HEK293 (cell line): ENCODE measurements around the gene ARL15.

Experiments
- CTCF ChIA-PET: fragments of 350-600 bp; formaldehyde crosslinking; extraction: SDS; loops from one replicate; lab custom pipeline; 2021; ENCODE audit warnings: antibody characterized with exemption; lab: Yijun Ruan, JAX
- POLR2A ChIA-PET: fragments of 300-600 bp; formaldehyde crosslinking; extraction: SDS; loops from one replicate; lab custom pipeline; 2020; ENCODE audit warnings: antibody characterized with exemption, inconsistent platforms; lab: Yijun Ruan, JAX
- H3K27ac ChIP-seq: fragments of 200-500 bp; sonication (Bioruptor generic); 2 replicates; pipeline ENCODE4 v1.5.1; 2014; ENCODE audit warnings: low read depth, low read length, control low read depth, inconsistent platforms; ENCODE audit errors: extremely low read depth
- H3K36me3 ChIP-seq, 2 experiments: fragments of 200-500 bp in 1 of 2; sonication (Bioruptor generic) in 1 of 2; 1 replicate in 1 of 2; 2 replicates in 1 of 2; pipeline ENCODE4 v1.5.1; 2014 to 2017; ENCODE audit warnings: inconsistent platforms in 2 of 2, low read length in 2 of 2; ENCODE audit not compliant: control insufficient read depth in 2 of 2, insufficient read depth in 1 of 2
- H3K4me1 ChIP-seq: fragments of 200-500 bp; sonication (Bioruptor generic); 2 replicates; pipeline ENCODE4 v1.5.1; 2014; ENCODE audit warnings: mild to moderate bottlenecking, low read length, inconsistent platforms; ENCODE audit not compliant: control insufficient read depth, insufficient read depth
- H3K4me3 ChIP-seq: 2 replicates; pipeline ENCODE4 v1.5.1; 2011; ENCODE audit warnings: low read depth, mild to moderate bottlenecking, control low read depth, low read length, moderate library complexity
- H3K9me3 ChIP-seq: fragments of 200-500 bp; sonication (Bioruptor generic); 2 replicates; pipeline ENCODE4 v1.5.1; 2014; ENCODE audit warnings: low read depth, low read length, inconsistent platforms; ENCODE audit not compliant: control insufficient read depth, insufficient read depth
- IKZF3 ChIP-seq: fragments of 450-650 bp; IDR thresholded peaks from 2 replicates; pipeline ENCODE4 v1.5.0; 2018; ENCODE audit warnings: missing biosample characterization, mild to moderate bottlenecking, missing genetic modification characterization, moderate library complexity
- KLF8 ChIP-seq: fragments of 450-650 bp; formaldehyde crosslinking; IDR thresholded peaks from 2 replicates; pipeline ENCODE4 v1.5.1; 2016; ENCODE audit warnings: missing biosample characterization, missing genetic modification characterization
- MEIS1 ChIP-seq: sonication (generic); formaldehyde crosslinking; IDR thresholded peaks from 2 replicates; pipeline ENCODE4 v1.8.1; 2022; ENCODE audit warnings: missing genetic modification reagents, mild to moderate bottlenecking, borderline replicate concordance
- PATZ1 ChIP-seq: fragments of 450-650 bp; formaldehyde crosslinking; IDR thresholded peaks from 2 replicates; pipeline ENCODE4 v1.5.1; 2016; ENCODE audit warnings: missing biosample characterization, missing genetic modification characterization
- PBX3 ChIP-seq: sonication (generic); formaldehyde crosslinking; IDR thresholded peaks from 2 replicates; pipeline ENCODE4 v1.8.1; 2022; ENCODE audit warnings: mild to moderate bottlenecking, moderate library complexity, missing genetic modification reagents
- SALL2 ChIP-seq: fragments of 450-650 bp; formaldehyde crosslinking; IDR thresholded peaks from 2 replicates; pipeline ENCODE4 v1.5.0; 2017; ENCODE audit warnings: missing biosample characterization, mild to moderate bottlenecking, missing genetic modification characterization, borderline replicate concordance
- SETDB1 ChIP-seq: IDR thresholded peaks from one replicate; pipeline ENCODE4 v1.6.1; 2017; ENCODE audit warnings: mild to moderate bottlenecking, low read length, moderate library complexity, mixed read lengths; ENCODE audit not compliant: insufficient read length
- TSHZ1 ChIP-seq: fragments of 450-650 bp; formaldehyde crosslinking; IDR thresholded peaks from 2 replicates; pipeline ENCODE4 v1.5.1; 2016; ENCODE audit warnings: missing biosample characterization, missing genetic modification characterization, borderline replicate concordance
- ZBTB21 ChIP-seq: fragments of 450-650 bp; formaldehyde crosslinking; IDR thresholded peaks from 2 replicates; pipeline ENCODE4 v1.5.1; 2017; ENCODE audit warnings: missing biosample characterization, missing genetic modification characterization
- ZFP3 ChIP-seq: fragments of 450-650 bp; formaldehyde crosslinking; IDR thresholded peaks from 2 replicates; pipeline ENCODE4 v1.5.1; 2016; ENCODE audit warnings: low read depth, missing biosample characterization, missing genetic modification characterization
- ZIC2 ChIP-seq: fragments of 450-650 bp; formaldehyde crosslinking; IDR thresholded peaks from 2 replicates; pipeline ENCODE4 v1.5.1; 2016; ENCODE audit warnings: missing biosample characterization, missing genetic modification characterization
- ZNF169 ChIP-seq: fragments of 450-650 bp; formaldehyde crosslinking; IDR thresholded peaks from 2 replicates; pipeline ENCODE4 v1.5.1; 2016; ENCODE audit warnings: missing biosample characterization, missing genetic modification characterization
- ZNF2 ChIP-seq: fragments of 450-650 bp; formaldehyde crosslinking; IDR thresholded peaks from 2 replicates; pipeline ENCODE4 v1.5.1; 2016; ENCODE audit warnings: missing biosample characterization, missing genetic modification characterization
- ZNF211 ChIP-seq: fragments of 450-650 bp; formaldehyde crosslinking; IDR thresholded peaks from 2 replicates; pipeline ENCODE4 v1.5.1; 2016; ENCODE audit warnings: low read depth, missing biosample characterization, missing genetic modification characterization
- ZNF23 ChIP-seq: fragments of 450-650 bp; formaldehyde crosslinking; IDR thresholded peaks from 2 replicates; pipeline ENCODE4 v1.5.1; 2016; ENCODE audit warnings: missing biosample characterization, missing genetic modification characterization, borderline replicate concordance
- ZNF239 ChIP-seq: fragments of 450-650 bp; formaldehyde crosslinking; IDR thresholded peaks from 2 replicates; pipeline ENCODE4 v1.5.1; 2016; ENCODE audit warnings: missing biosample characterization, missing genetic modification characterization
- ZNF292 ChIP-seq: fragments of 450-650 bp; formaldehyde crosslinking; IDR thresholded peaks from 2 replicates; pipeline ENCODE4 v1.5.1; 2016; ENCODE audit warnings: low read depth, missing biosample characterization, missing genetic modification characterization, borderline replicate concordance
- ZNF514 ChIP-seq: fragments of 450-650 bp; formaldehyde crosslinking; IDR thresholded peaks from 2 replicates; pipeline ENCODE4 v1.5.1; 2016; ENCODE audit warnings: missing biosample characterization, missing genetic modification characterization
- ZNF544 ChIP-seq: fragments of 450-650 bp; formaldehyde crosslinking; IDR thresholded peaks from 2 replicates; pipeline ENCODE4 v1.5.0; 2017; ENCODE audit warnings: missing biosample characterization, missing genetic modification characterization
- ZNF580 ChIP-seq: fragments of 450-650 bp; formaldehyde crosslinking; IDR thresholded peaks from 2 replicates; pipeline ENCODE4 v1.5.1; 2016; ENCODE audit warnings: missing biosample characterization, missing genetic modification characterization
- ZNF585B ChIP-seq: fragments of 450-650 bp; formaldehyde crosslinking; IDR thresholded peaks from 2 replicates; pipeline ENCODE4 v1.5.1; 2016; ENCODE audit warnings: missing biosample characterization, missing genetic modification characterization
- ZNF639 ChIP-seq: fragments of 450-650 bp; formaldehyde crosslinking; IDR thresholded peaks from 2 replicates; pipeline ENCODE4 v1.5.1; 2016; ENCODE audit warnings: missing biosample characterization, missing genetic modification characterization
- ZNF692 ChIP-seq: fragments of 450-650 bp; formaldehyde crosslinking; IDR thresholded peaks from 2 replicates; pipeline ENCODE4 v1.5.1; 2016; ENCODE audit warnings: missing biosample characterization, missing genetic modification characterization
- ZNF704 ChIP-seq: fragments of 450-650 bp; formaldehyde crosslinking; IDR thresholded peaks from 2 replicates; pipeline ENCODE4 v1.5.1; 2016; ENCODE audit warnings: missing biosample characterization, missing genetic modification characterization
- ZNF785 ChIP-seq: fragments of 450-650 bp; formaldehyde crosslinking; IDR thresholded peaks from 2 replicates; pipeline ENCODE4 v1.5.1; 2016; ENCODE audit warnings: missing biosample characterization, missing genetic modification characterization
- ZSCAN16 ChIP-seq: fragments of 450-650 bp; formaldehyde crosslinking; IDR thresholded peaks from 2 replicates; pipeline ENCODE4 v1.5.1; 2016; ENCODE audit warnings: missing biosample characterization, missing genetic modification characterization

The ARL15 gene

GRCh38 chr5:53871775-53872174 is 438.6 kb downstream of the ARL15 start:
- no peak for TF ChIP-seq ZSCAN16 (tag by site-specific recombination)
- TF ChIP-seq ZIC2 (tag by site-specific recombination) = no peak
- TF ChIP-seq ZNF785 (tag by site-specific recombination) = no peak
- no peak for TF ChIP-seq PBX3 (CRISPR knock-in tag)
- no peak for TF ChIP-seq ZNF639 (tag by site-specific recombination)
- no peak for TF ChIP-seq ZNF292 (tag by site-specific recombination)
- no peak for TF ChIP-seq TSHZ1 (tag by site-specific recombination)
- no peak for TF ChIP-seq ZNF704 (tag by site-specific recombination)
- TF ChIP-seq ZBTB21 (tag by site-specific recombination) = no peak
- TF ChIP-seq ZNF2 (tag by site-specific recombination) = no peak
- no peak for TF ChIP-seq ZNF544 (tag by site-specific recombination)
- no peak for TF ChIP-seq ZNF514 (tag by site-specific recombination)
- no peak for TF ChIP-seq ZNF585B (tag by site-specific recombination)
- no peak for TF ChIP-seq MEIS1
- no peak for TF ChIP-seq ZNF23 (tag by site-specific recombination)
- no peak for TF ChIP-seq KLF8 (tag by site-specific recombination)
- Histone ChIP-seq H3K27ac (no peak overlapping the region), H3K4me1 (no peaks in the 10 kb centered on the region), H3K4me3 (no peak overlapping the region), H3K9me3 (no peaks in the 10 kb centered on the region), H3K36me3 (no peaks in the 10 kb centered on the region)
- ChIA-PET CTCF (interaction anchor here (0.7 kb wide), 1 partner anchor 422 kb away, joined by 4 read pairs; no protein-coding TSS in a partner anchor), POLR2A (no interaction called here)

GRCh38 chr5:53871050-53871449 is 439.3 kb downstream of the ARL15 start:
- Histone ChIP-seq H3K9me3 (no peaks in the 10 kb centered on the region), H3K27ac (no peak overlapping the region), H3K4me1 (no peaks in the 10 kb centered on the region), H3K36me3 (no peaks in the 10 kb centered on the region), H3K4me3 (no peak overlapping the region)
- CTCF ChIA-PET = no interaction called here
- POLR2A ChIA-PET = no interaction called here
- TF ChIP-seq IKZF3 (tag by site-specific recombination) = no peak
- no peak for TF ChIP-seq ZNF211 (tag by site-specific recombination)
- no peak for TF ChIP-seq SALL2 (tag by site-specific recombination)
- TF ChIP-seq ZNF692 (tag by site-specific recombination) = no peak
- TF ChIP-seq ZNF169 = no peak
- no peak for TF ChIP-seq ZFP3
- TF ChIP-seq ZNF580 (tag by site-specific recombination) = no peak
- no peak for TF ChIP-seq PATZ1 (tag by site-specific recombination)
- TF ChIP-seq ZNF239 (tag by site-specific recombination) = no peak
- no peak for TF ChIP-seq SETDB1
